Activated T-cell treated with anti-CD3 and anti-CD28 coated beads for 1 hour (primary cell): ENCODE results near the gene NME2.
"Not testable (repeated sequence)": the region's sequence is repeated elsewhere in the genome, so short reads cannot be mapped to it uniquely, and the experiment has no call there.

Source experiments
- DNase-seq: peaks from one replicate; pipeline ENCODE4 v3.0.0-alpha.2; 2020; ENCODE audit warnings: low read depth

Gene NME2

GRCh38 chr17:51166198-51166986 is at the start of gene NME2:
Gene NME2 (plus strand): TSS chr17:51166411. CDS start chr17:51166831, 420 bp downstream.
- peak; percentile 42 for DNase-seq

GRCh38 chr17:51118330-51119195 is 47.6 kb upstream of the NME2 start:
- no peak for DNase-seq

- peak; percentile 18 for DNase-seq
These were observed 46.5 kb upstream of the NME2 start for GRCh38 chr17:51119415-51120356.

- DNase-seq, result peak; percentile 27
These were observed 45.9 kb upstream of the NME2 start for GRCh38 chr17:51120357-51120738.

- DNase-seq, result peak; percentile 82
These were observed 45.2 kb upstream of the NME2 start, which contains the start of gene SPAG9 for GRCh38 chr17:51120739-51121619. Gene SPAG9 (minus strand): TSS chr17:51120868. CDS start chr17:51120656, 212 bp downstream.

- DNase-seq, result peak; percentile 67
These were observed 44.4 kb upstream of the NME2 start for GRCh38 chr17:51121620-51122472.

GRCh38 chr17:51122473-51123115 is 43.6 kb upstream of the NME2 start:
- not testable (repeated sequence) for DNase-seq

GRCh38 chr17:51124640-51125503 is 41.3 kb upstream of the NME2 start:
- DNase-seq, result no peak

GRCh38 chr17:51128076-51128475 is 38.1 kb upstream of the NME2 start:
- no peak for DNase-seq

- no peak for DNase-seq
These were observed 33.3 kb upstream of the NME2 start for GRCh38 chr17:51132964-51133319.

- DNase-seq, result no peak
These were observed 32.8 kb upstream of the NME2 start for GRCh38 chr17:51133365-51133764.

- no peak for DNase-seq
These were observed 30.3 kb upstream of the NME2 start for GRCh38 chr17:51135956-51136355.

GRCh38 chr17:51142597-51142996 is 23.6 kb upstream of the NME2 start:
- DNase-seq, result no peak

GRCh38 chr17:51144266-51145022 is 21.8 kb upstream of the NME2 start:
- DNase-seq, result no peak

GRCh38 chr17:51147650-51148049 is 18.6 kb upstream of the NME2 start:
- no peak for DNase-seq

GRCh38 chr17:51149163-51149562 is 17.0 kb upstream of the NME2 start:
- no peak for DNase-seq

GRCh38 chr17:51150932-51151331 is 15.3 kb upstream of the NME2 start:
- no peak for DNase-seq

- DNase-seq, result no peak
These were observed 13.4 kb upstream of the NME2 start for GRCh38 chr17:51152766-51153209.
